Type B pancreatic cell (in vitro differentiated cells): Measurements from ENCODE around the gene LARP4B. TPM values are rescaled to one million over a fixed set of nuclear protein-coding genes. Genes with fewer than 3 reads are reported as not detected.

Experiments
- DNase-seq: peaks from one replicate; pipeline ENCODE4 v3.0.0; 2021; ENCODE audit warnings: mixed read lengths; ENCODE audit not compliant: unreplicated experiment; ENCODE audit errors: extremely low spot score
- H3K27ac Mint-ChIP-seq: 2 replicates; pipeline ENCODE4 v1.8.0; 2021; ENCODE audit warnings: mild to moderate bottlenecking, mixed read lengths
- H3K27me3 Mint-ChIP-seq: 2 replicates; pipeline ENCODE4 v1.8.0; 2021; ENCODE audit warnings: mixed read lengths
- H3K36me3 Mint-ChIP-seq: 2 replicates; pipeline ENCODE4 v1.8.0; 2021; ENCODE audit warnings: mixed read lengths
- H3K4me1 Mint-ChIP-seq: one replicate; pipeline ENCODE4 v1.8.0; 2021; ENCODE audit warnings: mixed read lengths; ENCODE audit not compliant: unreplicated experiment
- H3K4me3 Mint-ChIP-seq: 2 replicates; pipeline ENCODE4 v1.8.0; 2021; ENCODE audit warnings: mild to moderate bottlenecking, mixed read lengths
- H3K9me3 Mint-ChIP-seq: 2 replicates; pipeline ENCODE4 v1.8.0; 2021; ENCODE audit warnings: mixed read lengths
- CTCF ChIP-seq: fragments of 200-600 bp; sonication (generic); conservative IDR thresholded peaks from 2 replicates; pipeline ENCODE4 v1.5.0; 2021; ENCODE audit warnings: antibody characterized with exemption, mild to moderate bottlenecking
- total RNA-seq: library from RNA; stranded (reverse); gene quantifications from 2 replicates; pipeline ENCODE4 v1.2.1, GENCODE V29; 2021; ENCODE audit warnings: low replicate concordance

LARP4B gene
- total RNA-seq, 1 donor from 2014 or later, result 82.1 TPM

- H3K27ac Mint-ChIP-seq, result no peak overlapping the region
- TF ChIP-seq CTCF, result no peak
- H3K4me1 Mint-ChIP-seq, result no peaks in the 10 kb centered on the region
- peak; percentile 64 for DNase-seq
- H3K36me3 Mint-ChIP-seq, result no peaks in the 10 kb centered on the region
- H3K4me3 Mint-ChIP-seq, result peak overlapping the region; percentile 69
- no peaks in the 10 kb centered on the region for H3K9me3 Mint-ChIP-seq
- H3K27me3 Mint-ChIP-seq, result peaks cover 10% of the 10 kb centered on the region
Observed at GRCh38 chr10:785089-785860, 146.2 kb downstream of the LARP4B start.

- Mint-ChIP-seq H3K27me3 (peaks cover 10% of the 10 kb centered on the region), H3K27ac (no peak overlapping the region), H3K4me1 (no peaks in the 10 kb centered on the region), H3K36me3 (no peaks in the 10 kb centered on the region), H3K9me3 (no peaks in the 10 kb centered on the region), H3K4me3 (peak overlapping the region; percentile 69)
- TF ChIP-seq CTCF, result peak; percentile 23
- DNase-seq, result peak; percentile 77
Observed at GRCh38 chr10:784403-785088, 147.0 kb downstream of the LARP4B start.

GRCh38 chr10:782751-783648 lies 148.5 kb downstream of the LARP4B start:
- peaks cover 10% of the 10 kb centered on the region for H3K27me3 Mint-ChIP-seq
- peak; percentile 66 for DNase-seq
- TF ChIP-seq CTCF, result no peak
- no peaks in the 10 kb centered on the region for H3K36me3 Mint-ChIP-seq
- H3K9me3 Mint-ChIP-seq, result no peaks in the 10 kb centered on the region
- H3K27ac Mint-ChIP-seq, result no peak overlapping the region
- no peaks in the 10 kb centered on the region for H3K4me1 Mint-ChIP-seq
- no peak overlapping the region for H3K4me3 Mint-ChIP-seq

DNA sequence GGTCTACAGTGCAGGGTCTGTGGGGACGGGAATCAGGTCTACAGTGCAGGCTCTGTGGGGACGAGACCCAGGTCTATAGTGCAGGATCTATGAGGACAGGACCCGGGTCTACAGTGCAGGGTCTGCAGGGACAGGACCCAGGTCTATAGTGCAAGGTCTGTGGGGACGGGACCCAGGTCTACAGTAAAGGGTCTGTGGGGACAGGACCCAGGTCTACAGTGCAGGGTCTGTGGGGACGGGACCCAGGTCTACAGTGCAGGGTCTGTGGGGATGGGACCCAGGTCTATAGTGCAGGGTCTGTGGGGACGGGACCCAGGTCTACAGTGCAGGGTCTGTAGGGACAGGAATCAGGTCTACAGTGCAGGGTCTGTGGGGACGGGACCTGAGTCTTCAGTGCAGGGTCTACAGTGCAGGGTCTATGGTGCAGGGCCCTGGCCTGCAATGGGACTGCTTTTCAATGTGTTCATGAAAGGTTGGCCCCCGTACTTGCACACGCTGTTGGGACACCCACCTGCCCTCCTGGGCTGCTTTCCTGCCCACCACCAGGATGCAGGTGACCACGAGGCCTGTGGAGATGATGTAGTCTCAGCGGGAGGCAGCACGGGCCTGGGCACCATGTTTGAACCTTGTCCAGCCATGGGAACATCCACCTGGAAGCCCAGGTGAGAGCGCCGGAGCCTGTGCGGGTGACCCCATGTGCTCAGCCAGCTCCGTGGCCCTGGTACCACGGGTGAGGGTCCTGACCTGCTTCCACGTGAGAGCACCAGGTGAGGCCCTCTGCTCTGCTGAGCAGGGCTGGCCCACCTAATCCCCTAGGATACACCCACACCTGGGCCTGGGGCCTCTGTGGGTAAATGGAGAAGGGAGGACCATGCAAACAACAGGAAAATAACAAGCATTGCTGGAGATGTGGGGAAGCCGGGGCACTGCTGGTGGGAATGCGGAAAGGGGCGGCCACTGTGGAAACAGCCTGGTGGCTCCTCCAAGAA lies 150.7 kb downstream of the LARP4B start:
- Mint-ChIP-seq H3K27ac (no peak overlapping the region), H3K9me3 (no peaks in the 10 kb centered on the region), H3K4me3 (no peak overlapping the region), H3K27me3 (peaks cover 10% of the 10 kb centered on the region), H3K36me3 (no peaks in the 10 kb centered on the region), H3K4me1 (no peaks in the 10 kb centered on the region)
- TF ChIP-seq CTCF, result no peak
- DNase-seq, result peak; percentile 55
